Heart left ventricle (tissue), 13 donors: ENCODE measurements around the gene OPN1LW.

ENCODE experiments used
- CTCF ChIP-seq, 12 donors: fragments of 200-600 bp; sonication (generic) in 4 of 12; IDR thresholded peaks; one replicate each; pipeline versions ENCODE4 v1.5.0 to v1.8.0; 2018 to 2022; ENCODE audit warnings: antibody characterized with exemption in 12 of 12, mild to moderate bottlenecking in 5 of 12
- POLR2A ChIP-seq, 2 donors: fragments of 450-650 bp; IDR thresholded peaks; one replicate each; pipeline ENCODE4 v1.6.1; 2017; ENCODE audit warnings: antibody characterized with exemption in 2 of 2, mild to moderate bottlenecking in 2 of 2, moderate library complexity in 2 of 2
- donor health status: ischemic (EF 13 %, LVEDD 7.1; RV severe dilation, severe dysfunction).
- donor health status: DM: no; HTN: yes; CAD: no.
- donor health status: DM: no; HTN: no; CAD: no.
- donor health status: ischemic (EF 25% LVEDD 6.9; RV normal size, moderate dysfunction).
- donor health status: ischemic (EF 25% LVEDD 5.7; RV mildly dilated, moderate dysfunction).
- donor health status: ischemic (EF 35%, LVEDD 5.7; RV mildly dilated, moderate dysfunction).
- donor health status: nonischemic (EF 11% LVEDD 7.7; RV severe dilation, severe dysfunction).
- donor health status: DM: yes; HTN: yes; CAD: no.
- donor health status: PGD.
- donor health status: ischemic (EF 29% LVEDD 5.4; RV normal size, mild dysfunction).
- donor health status: nonischemic (EF 23%, LVEDD 6.1; RV moderate dilation, normal function).

GRCh38 chrX:154097589-154098541 is 46.2 kb upstream of the OPN1LW start, which contains the start of gene MECP2:
- TF ChIP-seq CTCF (IDR thresholded peaks at IDR 0.05): no peak
- no peak for TF ChIP-seq POLR2A (IDR thresholded peaks at IDR 0.05)
